NCI-H2171 (cell line): Measurements from ENCODE around the gene MALT1.
"Not testable (repeated sequence)": the region's sequence is repeated elsewhere in the genome, so short reads cannot be mapped to it uniquely, and the experiment has no call there.

Source experiments
- DNase-seq: peaks from one replicate; lab custom pipeline; 2025; lab: John Stamatoyannopoulos, UW

MALT1 gene, protein sequence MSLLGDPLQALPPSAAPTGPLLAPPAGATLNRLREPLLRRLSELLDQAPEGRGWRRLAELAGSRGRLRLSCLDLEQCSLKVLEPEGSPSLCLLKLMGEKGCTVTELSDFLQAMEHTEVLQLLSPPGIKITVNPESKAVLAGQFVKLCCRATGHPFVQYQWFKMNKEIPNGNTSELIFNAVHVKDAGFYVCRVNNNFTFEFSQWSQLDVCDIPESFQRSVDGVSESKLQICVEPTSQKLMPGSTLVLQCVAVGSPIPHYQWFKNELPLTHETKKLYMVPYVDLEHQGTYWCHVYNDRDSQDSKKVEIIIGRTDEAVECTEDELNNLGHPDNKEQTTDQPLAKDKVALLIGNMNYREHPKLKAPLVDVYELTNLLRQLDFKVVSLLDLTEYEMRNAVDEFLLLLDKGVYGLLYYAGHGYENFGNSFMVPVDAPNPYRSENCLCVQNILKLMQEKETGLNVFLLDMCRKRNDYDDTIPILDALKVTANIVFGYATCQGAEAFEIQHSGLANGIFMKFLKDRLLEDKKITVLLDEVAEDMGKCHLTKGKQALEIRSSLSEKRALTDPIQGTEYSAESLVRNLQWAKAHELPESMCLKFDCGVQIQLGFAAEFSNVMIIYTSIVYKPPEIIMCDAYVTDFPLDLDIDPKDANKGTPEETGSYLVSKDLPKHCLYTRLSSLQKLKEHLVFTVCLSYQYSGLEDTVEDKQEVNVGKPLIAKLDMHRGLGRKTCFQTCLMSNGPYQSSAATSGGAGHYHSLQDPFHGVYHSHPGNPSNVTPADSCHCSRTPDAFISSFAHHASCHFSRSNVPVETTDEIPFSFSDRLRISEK

DNA sequence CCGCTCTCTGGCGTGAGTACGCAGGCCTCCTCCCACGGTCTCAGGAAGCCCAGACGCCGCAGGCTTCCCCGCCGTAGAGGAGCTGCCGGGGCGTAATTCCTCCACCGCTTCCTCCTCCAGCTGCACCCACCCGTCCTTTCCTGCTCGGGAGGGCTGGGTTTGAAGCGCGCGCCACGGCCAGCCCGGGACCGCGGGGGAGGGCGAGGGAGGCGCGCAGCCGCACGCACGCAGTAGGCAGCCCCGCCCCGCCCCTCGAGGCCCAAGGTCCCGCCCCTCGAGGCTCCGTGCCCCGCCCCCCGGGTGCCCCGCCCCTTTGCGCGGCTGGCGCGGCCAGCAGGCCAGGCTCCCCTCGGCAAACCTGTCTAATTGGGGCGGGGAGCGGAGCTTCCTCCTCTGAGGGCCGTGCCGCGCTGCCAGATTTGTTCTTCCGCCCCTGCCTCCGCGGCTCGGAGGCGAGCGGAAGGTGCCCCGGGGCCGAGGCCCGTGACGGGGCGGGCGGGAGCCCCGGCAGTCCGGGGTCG lies at the start of gene MALT1:
Gene MALT1 (plus strand): TSS at position 355 of the 521 bp plus-strand sequence. CDS start 179 bp downstream, outside the sequence.
- DNase-seq: peak; percentile 94

DNA sequence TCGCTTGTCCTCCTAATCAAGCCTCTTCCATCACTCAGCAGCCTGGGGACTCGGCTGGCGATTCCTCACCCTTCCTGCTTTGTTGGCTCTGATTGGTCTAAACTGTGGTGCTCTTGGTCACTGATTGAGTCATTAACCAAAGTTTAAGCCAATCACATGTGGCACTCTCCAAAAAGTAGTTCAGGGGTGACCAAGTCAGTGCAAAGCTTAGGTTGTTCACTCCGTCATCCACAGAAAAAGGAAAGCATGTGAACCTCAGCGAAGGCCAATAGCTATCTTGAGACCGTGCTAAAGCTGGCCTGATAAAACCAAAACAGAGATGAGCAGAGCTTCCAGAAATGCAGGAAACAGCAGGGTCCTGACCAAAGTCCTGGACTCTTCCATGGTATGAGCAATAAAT lies 47.3 kb upstream of the MALT1 start:
- no peak for DNase-seq

DNA sequence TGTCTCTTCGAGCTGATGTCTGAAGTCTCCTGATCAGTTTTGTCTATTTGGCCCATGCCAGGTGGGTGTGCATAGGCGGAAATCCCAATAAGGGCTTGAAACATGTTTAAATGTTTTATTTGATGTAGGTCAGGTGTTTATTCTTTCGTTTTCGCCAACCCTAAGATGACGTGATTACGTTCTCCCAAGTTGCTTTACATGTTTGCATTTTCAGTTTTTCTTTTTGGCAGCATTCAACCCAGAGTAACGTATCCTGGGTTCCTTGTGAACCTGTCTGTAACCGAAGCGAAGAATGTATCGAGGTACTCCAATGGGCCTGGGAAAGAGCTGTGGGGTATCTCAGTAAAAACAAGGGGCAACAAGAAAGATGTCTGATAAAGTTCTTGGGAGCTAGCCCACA lies 45.4 kb upstream of the MALT1 start:
- DNase-seq: no peak

DNA sequence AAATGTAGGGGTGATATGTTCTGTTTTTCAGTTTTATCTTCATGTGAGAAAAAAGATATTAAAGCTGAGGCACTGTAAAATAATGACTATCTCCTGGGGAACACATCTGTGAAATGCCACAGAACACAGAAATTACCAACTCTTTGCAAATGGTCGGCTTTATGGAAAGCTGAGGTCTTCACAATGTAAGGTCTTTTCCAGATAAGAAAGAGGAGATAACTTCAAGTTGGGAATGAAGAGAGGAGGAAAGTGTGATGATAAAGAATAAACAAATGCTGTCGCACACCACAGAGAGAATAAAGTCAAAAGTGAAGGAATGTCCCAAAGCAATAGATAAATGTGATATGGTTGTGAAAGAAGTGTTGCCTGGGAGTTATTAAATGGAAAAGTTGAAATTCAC lies 41.2 kb upstream of the MALT1 start:
- no peak for DNase-seq

DNA sequence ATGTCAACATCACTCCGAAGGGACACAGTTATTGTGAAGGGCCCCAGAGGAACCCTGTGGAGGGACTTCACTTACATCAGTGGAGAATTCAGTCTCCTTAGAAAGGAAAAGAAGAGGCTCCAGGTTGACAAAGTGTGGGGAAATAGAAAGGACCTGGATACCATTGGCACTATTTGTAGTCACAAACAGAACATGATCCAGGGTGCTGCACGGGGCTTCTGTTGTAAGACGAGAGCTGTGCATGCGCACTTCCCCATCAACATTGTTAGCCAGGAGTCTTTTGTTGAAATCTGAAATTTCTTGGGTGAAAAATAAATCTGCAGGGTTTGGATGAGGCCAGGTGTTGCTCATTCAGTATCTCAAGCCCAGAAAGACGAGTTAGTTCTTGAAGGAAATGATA lies 40.0 kb upstream of the MALT1 start:
- no peak for DNase-seq

DNA sequence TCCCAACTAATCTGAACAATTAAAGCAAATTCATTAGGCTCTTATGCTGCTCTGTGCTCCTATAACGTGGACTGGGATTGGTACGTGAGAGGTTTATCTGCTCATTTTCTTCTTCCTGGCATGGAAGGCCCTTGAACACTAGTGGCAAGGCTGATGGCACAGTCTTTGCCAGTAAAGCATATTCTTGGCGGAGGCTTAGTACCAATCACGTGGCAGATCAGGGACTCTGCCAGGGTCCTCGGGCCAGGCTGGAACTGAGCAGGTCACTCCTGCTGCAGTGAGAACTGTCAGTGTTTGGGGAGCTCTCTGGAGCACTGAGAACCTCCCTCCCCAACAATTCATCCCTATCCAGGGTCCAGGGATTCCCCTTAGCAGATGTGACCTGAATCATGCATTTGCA lies 38.7 kb upstream of the MALT1 start:
- DNase-seq: no peak

DNA sequence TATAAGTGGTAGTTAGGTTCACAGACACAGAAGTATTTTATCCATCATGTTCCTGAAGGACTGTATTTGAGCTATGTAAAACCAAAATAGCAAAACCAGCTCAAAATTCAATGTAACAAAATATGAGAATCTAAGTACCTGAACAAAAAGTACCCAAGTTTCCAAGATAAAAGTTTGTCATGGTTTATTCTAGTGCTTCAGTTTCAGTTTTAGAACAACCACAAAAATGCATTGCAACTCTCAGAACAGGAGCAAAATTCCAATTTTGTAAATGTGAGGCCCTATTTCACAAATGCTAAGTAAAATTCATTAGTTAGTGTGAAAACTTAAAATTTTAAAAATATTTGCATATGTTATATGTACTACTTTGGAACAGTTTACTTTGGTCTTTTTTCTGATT lies 37.4 kb upstream of the MALT1 start:
- DNase-seq: no peak

DNA sequence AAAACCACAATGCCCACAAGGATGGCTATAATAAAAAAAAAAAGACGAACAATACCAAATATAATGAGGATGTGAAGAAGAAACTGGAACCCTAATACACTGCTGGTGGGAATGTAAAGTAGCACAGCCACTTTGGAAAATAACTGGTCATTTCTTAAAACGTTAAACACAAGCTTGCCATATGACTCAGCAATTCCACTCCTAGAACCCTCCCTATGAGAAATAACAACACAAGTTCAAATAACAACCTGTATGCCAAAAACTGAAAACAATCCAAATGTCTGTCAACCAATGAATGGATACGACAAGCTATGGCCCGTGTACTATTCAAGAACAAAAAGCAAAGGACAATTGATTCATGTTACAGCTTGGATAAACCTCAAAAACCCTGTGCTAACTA lies 35.4 kb upstream of the MALT1 start:
- DNase-seq: no peak

DNA sequence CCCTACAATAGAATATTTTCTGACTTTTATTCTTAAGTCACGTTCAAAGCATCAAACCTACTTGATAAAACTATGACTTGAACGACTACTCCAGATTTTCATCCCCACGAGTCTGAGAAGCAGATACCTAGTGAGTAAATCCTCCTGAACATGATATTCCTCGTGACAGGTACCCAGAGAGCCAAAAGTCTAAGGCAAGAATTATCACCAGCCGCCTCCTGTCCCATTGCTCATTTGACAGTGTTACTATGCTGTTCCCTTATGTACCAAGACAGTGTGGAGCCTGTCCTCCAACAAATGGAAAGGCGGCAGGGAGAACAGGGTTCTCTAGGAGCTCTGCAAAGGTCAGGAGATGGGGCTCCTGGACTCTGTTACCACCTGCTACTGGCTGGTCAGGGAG lies 34.1 kb upstream of the MALT1 start:
- no peak for DNase-seq

DNA sequence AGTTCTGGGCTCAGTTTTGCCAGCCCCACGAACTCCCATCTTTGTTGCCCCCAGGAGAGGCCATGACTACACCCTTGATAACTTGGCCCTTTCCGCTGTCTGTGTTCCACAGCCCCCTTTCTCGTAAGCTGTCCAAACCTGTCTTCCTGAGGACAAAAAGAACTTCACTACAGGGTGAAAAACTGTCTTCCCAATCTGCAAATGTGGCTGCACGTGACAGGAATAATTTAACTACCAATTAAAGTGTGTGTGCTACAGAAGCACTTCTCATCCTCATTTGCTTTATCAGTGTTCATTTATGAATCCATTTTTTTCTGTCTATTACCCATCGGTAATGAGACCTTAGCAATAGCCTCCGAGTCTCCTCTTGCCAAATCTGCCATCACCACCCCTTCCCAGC lies 33.3 kb upstream of the MALT1 start:
- DNase-seq: no peak

DNA sequence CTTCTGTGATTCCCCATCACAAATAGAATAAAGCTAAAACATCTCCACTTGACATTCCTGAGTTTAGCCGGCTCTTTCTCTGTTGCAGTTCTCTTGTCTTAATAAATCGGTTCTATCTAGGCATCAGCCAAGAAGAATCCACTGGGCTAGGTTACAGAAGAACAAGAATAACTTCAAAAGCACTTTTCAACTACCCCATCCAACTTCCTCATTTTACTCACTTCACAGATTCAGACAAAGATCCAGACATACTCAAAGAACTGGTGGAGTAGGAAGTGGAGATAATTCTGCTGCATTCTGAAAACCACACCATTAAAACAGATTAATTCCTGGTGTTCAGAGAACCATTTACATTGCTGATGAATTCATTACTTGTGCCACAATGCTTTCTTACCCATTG lies 32.8 kb upstream of the MALT1 start:
- no peak for DNase-seq

DNA sequence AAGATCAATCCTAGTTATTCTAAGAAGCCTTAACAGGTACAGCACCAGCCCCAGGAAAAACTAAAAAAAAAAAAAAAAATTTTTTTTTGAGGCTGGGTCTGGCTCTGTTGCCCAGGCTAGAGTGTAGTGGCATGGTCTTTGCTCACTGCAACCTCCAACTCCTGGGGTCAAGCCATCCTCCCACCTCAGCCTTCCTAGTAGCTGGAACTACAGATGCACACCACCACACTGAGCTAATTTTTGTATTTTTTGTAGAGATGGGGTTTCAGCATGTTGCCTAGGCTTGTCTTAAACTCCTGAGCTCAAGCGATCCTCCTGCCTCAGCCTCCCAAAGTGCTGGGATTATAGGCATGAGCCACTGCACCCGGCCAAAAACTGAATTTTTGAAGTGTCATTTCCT lies 32.0 kb upstream of the MALT1 start:
- DNase-seq: no peak

DNA sequence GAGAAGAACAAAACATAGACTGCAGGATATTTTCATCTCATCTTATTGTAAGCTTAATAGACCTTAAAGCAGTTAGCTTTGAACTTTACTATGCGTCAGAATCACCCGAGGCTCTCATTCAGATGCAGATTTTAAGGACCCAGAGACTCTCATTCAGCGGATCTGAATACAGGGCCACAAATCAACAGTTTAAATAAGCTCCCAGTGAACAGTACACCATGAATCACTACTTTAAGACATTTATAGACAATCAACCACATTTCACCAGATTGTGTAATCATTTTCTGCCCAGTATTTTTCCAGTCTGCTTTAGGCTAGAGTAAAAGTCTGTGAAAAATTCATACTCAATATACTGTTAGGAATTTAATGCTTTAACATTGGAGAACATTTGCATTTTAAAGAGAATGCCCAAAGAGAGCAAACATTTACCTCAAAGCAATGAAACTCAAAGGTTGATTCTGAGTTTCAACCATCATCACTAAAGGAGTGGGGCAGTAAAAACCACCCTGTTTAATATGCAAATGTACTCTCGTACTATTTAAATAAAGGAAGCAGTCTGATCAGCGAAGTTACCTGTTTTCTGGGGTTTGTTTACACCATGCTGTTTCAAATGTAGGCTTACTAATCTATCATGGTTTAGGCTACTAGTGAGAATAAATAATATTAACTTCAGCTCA lies 31.4 kb upstream of the MALT1 start:
- DNase-seq: no peak

DNA sequence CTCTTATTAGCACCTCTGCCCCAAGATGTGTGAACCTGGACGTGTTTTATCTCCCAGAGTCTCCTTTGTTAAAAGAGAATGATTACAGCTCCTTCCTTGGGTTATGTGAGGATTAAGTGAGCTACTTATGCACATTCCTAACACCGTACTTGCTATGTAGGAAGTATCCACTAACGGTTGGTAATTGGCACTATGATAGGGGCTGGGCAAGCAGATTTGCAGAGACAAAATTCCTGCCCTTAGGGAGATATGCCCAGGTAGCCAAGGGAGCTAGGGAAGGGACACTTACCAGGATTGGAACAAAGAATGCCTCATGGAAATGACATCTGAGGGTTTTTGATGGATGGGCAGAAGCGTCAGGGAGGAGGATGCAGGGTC lies 30.8 kb upstream of the MALT1 start:
- no peak for DNase-seq

DNA sequence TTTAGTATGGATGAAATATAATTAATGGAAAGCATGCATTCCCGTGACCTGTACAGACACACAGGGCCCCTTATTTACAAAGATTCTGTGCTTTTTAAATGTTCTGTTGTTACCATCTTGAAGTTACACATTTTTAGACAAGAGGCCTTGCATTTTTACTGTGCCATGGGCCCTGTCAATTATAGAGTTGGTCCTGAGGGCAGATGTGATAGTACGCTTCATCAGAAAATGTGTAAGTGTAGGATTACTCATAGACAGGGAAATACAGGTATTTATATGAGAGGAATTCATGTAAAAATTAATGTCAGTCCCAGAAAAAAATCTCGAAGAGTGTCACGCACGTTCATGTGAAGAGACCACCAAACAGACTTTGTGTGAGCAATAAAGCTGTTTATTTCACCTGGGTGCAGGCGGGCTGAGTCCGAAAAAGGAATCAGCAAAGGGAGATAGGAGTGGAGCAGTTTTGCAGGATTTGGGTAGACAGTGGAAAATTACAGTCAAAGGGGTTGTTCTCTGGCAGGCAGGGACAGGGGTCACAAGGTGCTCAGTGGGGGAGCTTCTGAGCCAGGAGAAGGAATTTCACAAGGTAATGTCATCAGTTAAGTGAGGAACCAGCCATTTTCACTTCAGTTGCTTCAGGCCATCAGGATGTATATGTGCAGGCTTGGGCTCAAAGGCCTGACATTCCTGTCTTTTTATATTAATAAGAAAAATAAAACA lies 30.2 kb upstream of the MALT1 start:
- no peak for DNase-seq

DNA sequence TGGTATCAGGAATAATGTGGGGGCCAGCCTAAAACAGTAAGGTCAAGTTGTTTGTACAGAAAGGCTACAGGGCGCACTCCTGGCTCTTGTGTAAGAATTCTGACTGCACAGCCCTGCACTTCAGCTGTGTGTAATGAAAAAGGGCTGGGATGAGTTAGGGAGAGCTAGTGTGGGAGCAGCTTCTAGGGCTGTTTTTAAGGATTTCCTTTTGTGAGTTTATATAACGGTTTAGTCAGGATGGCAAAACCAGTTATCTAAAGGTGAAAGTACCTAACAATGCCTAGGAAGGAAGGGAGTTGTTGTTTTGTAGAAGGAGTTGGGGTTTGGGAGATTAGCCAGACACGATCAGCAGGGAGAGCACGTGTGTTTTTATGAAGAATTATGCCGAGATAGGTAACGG lies 27.7 kb upstream of the MALT1 start:
- DNase-seq: not testable (repeated sequence)

DNA sequence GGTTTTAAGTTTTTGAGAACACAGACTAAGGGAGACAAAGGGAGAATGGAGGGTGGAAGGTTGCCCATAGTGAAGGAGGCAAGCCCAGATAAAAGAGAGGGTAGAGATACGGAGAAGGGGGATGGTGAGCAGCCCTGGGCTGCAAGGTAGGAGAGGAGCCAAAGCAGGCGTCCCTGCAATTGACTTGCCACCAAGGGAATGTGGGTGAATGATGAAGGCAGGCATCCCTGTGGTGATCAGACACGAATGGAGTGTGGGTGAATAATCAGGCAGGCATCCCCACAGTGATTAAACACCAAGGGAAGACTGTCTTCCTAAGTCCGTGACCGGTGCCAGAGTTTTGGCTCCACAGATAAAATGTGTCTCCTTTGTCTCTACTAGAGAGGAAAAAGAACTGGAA lies 25.9 kb upstream of the MALT1 start:
- DNase-seq: no peak

DNA sequence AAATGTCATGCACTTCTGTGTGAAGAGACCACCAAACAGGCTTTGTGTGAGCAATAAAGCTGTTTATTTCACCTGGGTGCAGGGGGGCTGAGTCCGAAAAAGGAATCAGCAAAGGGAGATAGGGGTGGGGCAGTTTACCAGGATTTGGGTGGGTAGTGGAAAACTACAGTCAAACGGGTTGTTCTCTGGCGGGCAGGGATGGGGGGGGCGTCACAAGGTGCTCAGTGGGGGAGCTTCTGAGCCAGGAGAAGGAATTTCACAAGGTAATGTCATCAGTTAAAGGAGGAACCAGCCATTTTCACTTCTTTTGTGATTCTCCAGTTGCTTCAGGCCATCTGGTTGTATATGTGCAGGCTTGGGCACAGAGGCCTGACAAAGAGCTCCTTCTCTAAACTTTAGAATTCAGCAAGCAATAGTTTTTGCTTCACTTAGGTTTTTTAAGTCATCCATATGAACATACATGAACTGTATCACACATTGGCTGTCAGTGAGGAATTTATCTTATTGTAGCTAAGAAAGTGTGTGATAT lies 24.9 kb upstream of the MALT1 start:
- DNase-seq: no peak

DNA sequence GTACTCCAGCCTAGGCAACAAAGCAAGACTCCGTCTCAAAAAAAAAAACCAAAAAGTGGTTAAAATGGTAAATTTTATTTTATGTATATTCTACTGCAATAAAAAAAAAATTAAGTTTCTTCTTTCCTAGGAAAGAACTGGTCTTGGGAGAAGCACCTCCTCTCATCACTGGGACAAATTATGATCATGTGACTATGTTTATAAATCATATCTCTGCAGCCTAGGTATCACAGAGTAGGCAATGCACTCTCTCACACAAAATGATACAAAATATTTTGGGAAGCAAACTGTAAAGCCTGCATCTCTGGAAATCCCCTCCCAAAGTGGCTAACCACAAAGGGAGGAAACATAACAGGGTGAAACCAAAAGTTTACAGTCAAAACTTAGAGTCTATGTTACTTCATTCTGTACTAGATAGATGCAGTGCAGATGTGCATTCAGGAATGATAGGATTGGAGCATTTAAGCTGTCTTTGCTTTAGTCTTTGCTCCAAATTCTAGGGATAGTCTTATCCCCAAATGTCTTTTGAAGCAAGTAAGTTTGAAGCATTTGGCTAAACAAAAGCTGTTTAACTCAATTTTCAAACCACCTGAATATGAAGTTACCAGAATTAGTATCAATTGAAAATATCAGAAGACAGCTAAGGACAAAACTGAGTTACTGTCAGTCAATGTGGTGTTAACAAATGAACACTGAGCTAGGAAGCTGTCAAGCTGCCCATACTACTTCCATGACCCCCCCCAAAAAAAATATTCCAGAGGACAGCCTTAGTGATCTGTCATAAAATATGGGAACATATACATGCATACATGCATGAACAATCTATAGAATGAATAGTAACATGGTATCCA lies 21.1 kb upstream of the MALT1 start:
- no peak for DNase-seq

DNA sequence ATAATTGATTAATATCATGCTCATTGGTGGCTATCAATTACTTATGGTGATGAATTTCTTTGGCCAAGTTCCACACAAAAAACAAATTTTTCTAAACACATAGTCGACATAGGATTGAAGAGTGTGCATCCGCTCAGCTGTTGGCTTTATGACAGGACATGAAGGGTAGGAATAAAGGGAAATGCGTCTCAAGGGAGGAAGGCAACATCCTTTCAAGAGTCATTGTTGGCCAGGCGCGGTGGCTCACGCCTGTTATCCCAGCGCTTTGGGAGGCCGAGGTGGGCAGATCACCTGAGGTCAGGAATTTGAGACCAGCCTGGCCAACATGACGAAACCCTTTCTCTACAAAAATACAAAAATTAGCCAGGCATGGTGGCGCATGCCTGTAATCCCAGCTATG lies 20.4 kb upstream of the MALT1 start:
- not testable (repeated sequence) for DNase-seq
